Osteoblast (primary cell): ENCODE data around the gene FIGNL1. TPM values are rescaled to one million over a fixed set of nuclear protein-coding genes. Genes with fewer than 3 reads are reported as not detected.

ENCODE experiments used
- DNase-seq: peaks from one replicate; pipeline ENCODE4 v3.0.0; 2011; ENCODE audit warnings: low spot score, mixed read lengths; ENCODE audit not compliant: insufficient read length; ENCODE audit errors: missing footprints
- H2AFZ ChIP-seq: 2 replicates; pipeline ENCODE4 v1.6.0; 2011; ENCODE audit warnings: mild to moderate bottlenecking, low read length
- H3K27ac ChIP-seq: 2 replicates; pipeline ENCODE4 v1.5.1; 2011; ENCODE audit warnings: mild to moderate bottlenecking, low read depth, low read length, moderate library complexity
- H3K27me3 ChIP-seq: 2 replicates; pipeline ENCODE4 v1.6.0; 2012; ENCODE audit warnings: mild to moderate bottlenecking, control low read depth, inconsistent platforms, low read length, moderate library complexity; ENCODE audit not compliant: insufficient read depth
- H3K36me3 ChIP-seq: 2 replicates; pipeline ENCODE4 v1.5.1; 2011; ENCODE audit warnings: mild to moderate bottlenecking, low read length, control low read depth, moderate library complexity; ENCODE audit not compliant: insufficient read depth
- H3K4me1 ChIP-seq: 2 replicates; pipeline ENCODE4 v1.5.1; 2011; ENCODE audit warnings: mild to moderate bottlenecking, low read length, control low read depth, moderate library complexity; ENCODE audit not compliant: insufficient read depth
- H3K4me2 ChIP-seq: 2 replicates; pipeline ENCODE4 v1.6.0; 2011; ENCODE audit warnings: mild to moderate bottlenecking, low read length; ENCODE audit not compliant: insufficient read depth
- H3K4me3 ChIP-seq: fragments of 200-600 bp; sonication (generic); 3 replicates; pipeline ENCODE4 v1.5.1; 2012; ENCODE audit warnings: mild to moderate bottlenecking, low read length, inconsistent platforms; ENCODE audit not compliant: insufficient read depth
- H3K79me2 ChIP-seq: 2 replicates; pipeline ENCODE4 v1.6.0; 2012; ENCODE audit warnings: mild to moderate bottlenecking, low read length, control low read depth, inconsistent platforms; ENCODE audit not compliant: insufficient read depth
- H3K9me3 ChIP-seq: 2 replicates; pipeline ENCODE4 v1.5.1; 2011; ENCODE audit warnings: low read depth, low read length, control low read depth
- H4K20me1 ChIP-seq: 2 replicates; pipeline ENCODE4 v1.6.0; 2012; ENCODE audit warnings: mild to moderate bottlenecking, low read length, control low read depth; ENCODE audit not compliant: insufficient read depth
- CTCF ChIP-seq: IDR thresholded peaks from 2 replicates; pipeline ENCODE4 v1.5.1; 2011; ENCODE audit warnings: mild to moderate bottlenecking, low read depth, low read length, moderate library complexity; ENCODE audit errors: extremely low read depth
- total RNA-seq: library from RNA; depleted of rRNA; stranded (reverse); fragments of >200 nt; gene quantifications from 2 replicates; pipeline ENCODE4 v1.2.3, GENCODE V29; 2012

Gene FIGNL1
- total RNA-seq, 1 donor: 6.5 TPM

GRCh38 chr7:50496569-50496968 lies 46.4 kb upstream of the FIGNL1 start:
- peaks cover 11% of the 10 kb centered on the region for H3K4me1 ChIP-seq
- TF ChIP-seq CTCF: no peak
- no peak overlapping the region for H3K4me2 ChIP-seq
- no peak overlapping the region for H3K27ac ChIP-seq
- H3K4me3 ChIP-seq: no peak overlapping the region
- H3K36me3 ChIP-seq: no peaks in the 10 kb centered on the region
- peaks cover 4% of the 10 kb centered on the region for H3K27me3 ChIP-seq
- H4K20me1 ChIP-seq: no peaks in the 10 kb centered on the region
- H3K79me2 ChIP-seq: no peaks in the 10 kb centered on the region
- DNase-seq: no peak
- H3K9me3 ChIP-seq: no peaks in the 10 kb centered on the region
- H2AFZ ChIP-seq: no peak overlapping the region

GRCh38 chr7:50495746-50496145 lies 45.6 kb upstream of the FIGNL1 start:
- Histone ChIP-seq H3K4me3 (no peak overlapping the region), H3K4me2 (no peak overlapping the region), H3K27me3 (peaks cover 4% of the 10 kb centered on the region), H4K20me1 (no peaks in the 10 kb centered on the region), H3K79me2 (no peaks in the 10 kb centered on the region), H3K36me3 (no peaks in the 10 kb centered on the region), H2AFZ (no peak overlapping the region), H3K4me1 (peaks cover 11% of the 10 kb centered on the region), H3K27ac (no peak overlapping the region), H3K9me3 (no peaks in the 10 kb centered on the region)
- TF ChIP-seq CTCF: no peak
- no peak for DNase-seq

- H3K4me3 ChIP-seq: no peak overlapping the region
- no peaks in the 10 kb centered on the region for H3K27me3 ChIP-seq
- peaks cover 11% of the 10 kb centered on the region for H3K4me1 ChIP-seq
- TF ChIP-seq CTCF: no peak
- H2AFZ ChIP-seq: no peak overlapping the region
- H3K27ac ChIP-seq: no peak overlapping the region
- H3K9me3 ChIP-seq: no peaks in the 10 kb centered on the region
- H4K20me1 ChIP-seq: no peaks in the 10 kb centered on the region
- no peak overlapping the region for H3K4me2 ChIP-seq
- no peak for DNase-seq
- H3K36me3 ChIP-seq: no peaks in the 10 kb centered on the region
- H3K79me2 ChIP-seq: no peaks in the 10 kb centered on the region
These were observed 42.8 kb upstream of the FIGNL1 start for GRCh38 chr7:50492770-50493519.

- H3K36me3 ChIP-seq: no peaks in the 10 kb centered on the region
- H3K4me3 ChIP-seq: no peak overlapping the region
- no peak overlapping the region for H3K4me2 ChIP-seq
- H3K27ac ChIP-seq: no peak overlapping the region
- no peak for DNase-seq
- H3K4me1 ChIP-seq: peaks cover 6% of the 10 kb centered on the region
- no peaks in the 10 kb centered on the region for H3K27me3 ChIP-seq
- no peaks in the 10 kb centered on the region for H3K9me3 ChIP-seq
- no peaks in the 10 kb centered on the region for H4K20me1 ChIP-seq
- H3K79me2 ChIP-seq: no peaks in the 10 kb centered on the region
- no peak for TF ChIP-seq CTCF
- no peak overlapping the region for H2AFZ ChIP-seq
These were observed 41.8 kb upstream of the FIGNL1 start for GRCh38 chr7:50491943-50492342.
